GM06990 (cell line): ENCODE measurements around the gene DUSP7.

Experiments
- DNase-seq: peaks from one replicate; pipeline ENCODE4 v3.0.0-alpha.2; 2011; ENCODE audit not compliant: insufficient read length; ENCODE audit errors: extremely low read depth
- H3K27me3 ChIP-seq: replicated peaks from 2 replicates; pipeline ENCODE4 v1.6.0; 2011; ENCODE audit warnings: low read length; ENCODE audit not compliant: control insufficient read depth, insufficient read depth
- H3K36me3 ChIP-seq: 2 replicates; pipeline ENCODE4 v1.5.1; 2011; ENCODE audit warnings: low read length; ENCODE audit not compliant: control insufficient read depth, insufficient read depth
- H3K4me3 ChIP-seq: replicated peaks from 2 replicates; pipeline ENCODE4 v1.5.1; 2011; ENCODE audit warnings: low read depth, mild to moderate bottlenecking, control low read depth, low read length
- TF ChIP-seq, protein P1 (sequence below): IDR thresholded peaks from 2 replicates; pipeline ENCODE4 v1.5.1; 2011; ENCODE audit warnings: low read length, control low read depth, mild to moderate bottlenecking, inconsistent platforms; ENCODE audit not compliant: insufficient read depth, poor library complexity, severe bottlenecking

DUSP7 gene

DNA sequence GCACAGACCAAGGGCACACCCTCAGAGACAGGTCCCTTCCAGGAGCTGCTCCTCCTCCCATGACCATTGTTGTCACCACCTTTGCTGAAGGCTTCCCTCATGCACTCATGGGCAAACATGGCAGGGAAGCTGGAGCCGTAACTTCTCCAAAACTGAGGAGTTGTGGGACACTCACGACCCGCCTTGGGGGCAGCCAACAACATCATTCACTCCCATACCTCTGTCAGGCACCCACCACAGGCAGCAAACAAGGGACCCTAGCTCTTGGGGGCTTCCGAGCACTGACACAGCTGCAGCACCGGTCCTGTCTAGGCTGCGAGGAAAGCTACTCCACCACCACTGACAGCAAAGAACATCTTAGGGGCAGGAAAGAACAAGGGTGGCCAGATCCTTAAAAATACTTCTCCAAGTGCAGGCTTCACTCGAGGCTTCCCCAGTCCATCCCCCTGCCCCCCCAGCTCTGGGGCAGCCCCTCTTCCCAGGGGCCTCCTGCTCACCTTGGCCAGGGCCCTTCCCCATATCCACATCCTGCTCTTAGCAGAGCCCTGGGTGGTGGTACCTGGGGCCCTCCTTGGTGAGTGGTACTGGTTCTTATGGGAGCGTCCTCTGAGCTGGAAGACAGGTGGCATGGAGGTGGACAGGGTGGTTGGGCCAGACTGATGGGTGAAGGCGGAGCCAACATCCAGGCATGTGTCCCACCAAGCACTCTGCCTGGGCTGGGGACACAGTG, 28.0 kb upstream of the DUSP7 start:
- Histone ChIP-seq H3K27me3 (no peaks in the 10 kb centered on the region), H3K36me3 (peaks cover 2% of the 10 kb centered on the region), H3K4me3 (no peak overlapping the region)
- no peak for DNase-seq
- TF ChIP-seq, protein P1, sequence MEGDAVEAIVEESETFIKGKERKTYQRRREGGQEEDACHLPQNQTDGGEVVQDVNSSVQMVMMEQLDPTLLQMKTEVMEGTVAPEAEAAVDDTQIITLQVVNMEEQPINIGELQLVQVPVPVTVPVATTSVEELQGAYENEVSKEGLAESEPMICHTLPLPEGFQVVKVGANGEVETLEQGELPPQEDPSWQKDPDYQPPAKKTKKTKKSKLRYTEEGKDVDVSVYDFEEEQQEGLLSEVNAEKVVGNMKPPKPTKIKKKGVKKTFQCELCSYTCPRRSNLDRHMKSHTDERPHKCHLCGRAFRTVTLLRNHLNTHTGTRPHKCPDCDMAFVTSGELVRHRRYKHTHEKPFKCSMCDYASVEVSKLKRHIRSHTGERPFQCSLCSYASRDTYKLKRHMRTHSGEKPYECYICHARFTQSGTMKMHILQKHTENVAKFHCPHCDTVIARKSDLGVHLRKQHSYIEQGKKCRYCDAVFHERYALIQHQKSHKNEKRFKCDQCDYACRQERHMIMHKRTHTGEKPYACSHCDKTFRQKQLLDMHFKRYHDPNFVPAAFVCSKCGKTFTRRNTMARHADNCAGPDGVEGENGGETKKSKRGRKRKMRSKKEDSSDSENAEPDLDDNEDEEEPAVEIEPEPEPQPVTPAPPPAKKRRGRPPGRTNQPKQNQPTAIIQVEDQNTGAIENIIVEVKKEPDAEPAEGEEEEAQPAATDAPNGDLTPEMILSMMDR: no peak

DNA sequence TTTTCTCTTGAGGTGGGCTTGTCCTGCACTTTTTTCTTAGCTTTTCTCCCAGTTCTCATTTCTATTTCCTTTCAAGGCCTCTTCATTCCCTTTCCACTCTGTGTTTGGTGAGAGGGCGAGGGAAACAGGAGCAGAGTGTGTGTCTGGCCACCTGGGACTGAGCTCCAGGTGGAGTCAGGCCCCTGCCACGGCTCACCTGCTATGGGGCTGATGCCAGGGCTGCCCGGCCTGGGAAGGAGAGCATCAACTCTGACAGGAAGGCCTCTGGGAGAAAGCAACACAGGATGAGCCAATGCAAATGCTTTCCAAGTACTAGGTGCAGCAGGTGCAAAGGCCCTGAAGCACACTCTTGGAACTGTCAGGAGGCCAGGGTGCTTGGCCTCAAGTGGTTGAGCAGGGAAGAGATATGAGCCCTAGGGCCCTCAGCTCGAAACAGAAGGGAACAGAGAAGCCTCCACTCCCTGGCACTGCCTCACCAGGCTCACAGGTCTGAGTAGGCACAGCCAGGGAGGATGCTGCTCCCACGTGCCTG, 27.3 kb upstream of the DUSP7 start:
- Histone ChIP-seq H3K4me3 (no peak overlapping the region), H3K36me3 (peaks cover 2% of the 10 kb centered on the region), H3K27me3 (no peaks in the 10 kb centered on the region)
- TF ChIP-seq, protein P1: no peak
- no peak for DNase-seq

DNA sequence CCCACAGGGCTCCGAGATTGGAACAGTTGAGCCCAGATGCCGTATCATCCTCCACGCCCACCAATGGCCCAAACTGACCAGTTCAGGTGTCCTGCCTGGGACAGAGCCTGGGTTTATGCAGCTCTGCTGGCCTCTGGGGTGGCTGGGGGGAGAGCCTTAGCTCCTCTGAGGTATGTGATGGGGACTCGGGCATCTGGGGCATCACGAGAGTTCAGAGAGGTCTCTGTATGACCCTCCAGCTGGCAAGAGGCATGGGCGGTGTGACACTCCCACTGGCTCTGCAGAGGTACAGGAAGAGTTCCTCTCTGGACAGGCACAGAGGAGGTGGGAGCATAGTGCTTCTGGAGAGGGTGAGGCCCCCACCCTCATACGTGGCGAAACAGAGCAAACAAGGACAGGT, 26.6 kb upstream of the DUSP7 start:
- H3K36me3 ChIP-seq: peaks cover 2% of the 10 kb centered on the region
- TF ChIP-seq, protein P1: no peak

DNA sequence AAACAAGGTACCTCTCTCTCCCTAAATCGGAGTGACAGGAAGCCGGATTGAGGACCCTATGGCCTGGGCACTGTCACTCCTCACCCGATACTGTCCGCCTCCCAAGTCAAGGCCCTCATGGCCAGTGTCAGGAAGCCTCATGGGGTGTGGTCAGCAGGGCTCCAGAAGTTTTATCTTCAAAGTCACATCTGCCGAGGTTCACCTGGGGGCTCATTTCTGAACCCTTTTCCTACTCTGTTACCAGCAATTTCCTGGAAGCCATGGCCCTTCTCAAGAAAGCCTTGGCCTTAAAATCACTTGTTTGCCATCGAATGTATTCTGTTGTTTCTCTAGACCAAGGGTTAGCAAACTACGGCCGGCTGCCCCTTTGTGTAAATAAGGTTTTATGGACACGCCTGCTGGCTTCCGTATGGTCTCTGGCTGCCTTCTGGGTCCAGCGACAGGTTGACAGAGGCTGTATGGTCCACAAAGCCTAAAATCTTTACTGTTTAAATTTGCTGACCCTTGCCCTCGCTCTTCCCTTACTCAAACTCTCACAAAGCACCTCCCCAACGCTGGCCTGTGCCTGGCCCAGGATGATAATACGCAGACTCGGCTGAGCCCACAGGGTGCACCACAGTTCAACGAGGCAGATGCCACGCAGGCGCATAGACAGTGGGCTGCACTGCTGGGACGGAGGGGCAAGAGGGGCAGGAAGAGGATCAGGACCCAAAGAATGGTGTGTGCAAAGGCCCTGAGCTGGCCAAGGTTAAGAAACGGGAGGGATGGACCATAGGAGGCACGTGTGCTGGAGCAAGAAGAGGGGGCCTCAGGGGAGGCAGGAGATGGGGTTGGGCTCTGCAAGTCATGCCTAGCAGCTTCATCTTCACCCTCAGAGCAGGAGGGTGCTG, 24.7 kb upstream of the DUSP7 start:
- Histone ChIP-seq H3K36me3 (peaks cover 2% of the 10 kb centered on the region), H3K4me3 (no peak overlapping the region), H3K27me3 (no peaks in the 10 kb centered on the region)
- no peak for DNase-seq
- TF ChIP-seq, protein P1: no peak

More for the DNA sequence above, 26.6 kb upstream of the DUSP7 start:
- Histone ChIP-seq H3K4me3 (no peak overlapping the region), H3K27me3 (no peaks in the 10 kb centered on the region)
- no peak for DNase-seq

DNA sequence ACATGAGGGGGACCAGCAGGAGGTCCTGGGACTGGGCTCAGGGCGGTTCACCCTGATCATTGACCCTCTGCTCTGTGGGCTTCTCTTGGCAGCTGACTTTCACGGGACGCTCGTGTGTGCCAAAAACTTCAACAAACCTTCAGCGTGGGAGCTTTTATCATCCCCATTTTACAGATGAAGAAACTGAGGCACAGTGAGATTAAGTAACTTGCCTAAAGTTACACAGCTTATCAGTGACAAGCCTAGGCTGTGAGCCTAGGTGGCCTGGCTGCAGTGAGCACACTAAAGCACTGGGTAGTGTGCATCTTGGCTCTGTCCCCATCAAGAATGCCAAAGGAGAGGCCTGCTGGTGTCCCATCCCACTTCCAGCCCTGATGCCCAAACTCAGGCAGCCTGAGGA, 23.6 kb upstream of the DUSP7 start:
- no peak for DNase-seq
- Histone ChIP-seq H3K27me3 (no peaks in the 10 kb centered on the region), H3K4me3 (no peak overlapping the region), H3K36me3 (peaks cover 2% of the 10 kb centered on the region)
- TF ChIP-seq, protein P1: no peak
